SU-DHL-6 (cell line): ENCODE results near the gene TOX2.

Source experiments
- H2AFZ ChIP-seq: fragments of 200-600 bp; sonication (generic); 2 replicates; pipeline ENCODE4 v1.6.1; 2014; ENCODE audit warnings: low read depth, mild to moderate bottlenecking, moderate library complexity, mixed read lengths, antibody characterized with exemption, low read length; ENCODE audit not compliant: severe bottlenecking
- H3F3A ChIP-seq: fragments of 200-600 bp; shearing (Covaris generic); 2 replicates; pipeline ENCODE4 v1.6.0; 2016; ENCODE audit warnings: antibody characterized with exemption, mild to moderate bottlenecking; ENCODE audit not compliant: insufficient read depth
- H3K27ac ChIP-seq: fragments of 200-600 bp; sonication (generic); 2 replicates; pipeline ENCODE4 v1.5.1; 2016; ENCODE audit warnings: low read depth, mild to moderate bottlenecking, low read length, moderate library complexity, mixed read lengths
- H3K27me3 ChIP-seq: fragments of 200-600 bp; sonication (generic), shearing (Covaris generic); 2 replicates; pipeline ENCODE4 v1.6.0; 2014; ENCODE audit warnings: mild to moderate bottlenecking, low read length
- H3K36me3 ChIP-seq: fragments of 200-600 bp; sonication (generic); 2 replicates; pipeline ENCODE4 v1.6.1; 2014; ENCODE audit warnings: mild to moderate bottlenecking, low read length, mixed read lengths
- H3K4me2 ChIP-seq: fragments of 300-600, 200-600 bp; shearing (Covaris generic), sonication (generic); 2 replicates; pipeline ENCODE4 v1.6.0; 2014; ENCODE audit warnings: low read length, low read depth, mild to moderate bottlenecking; ENCODE audit not compliant: poor library complexity, severe bottlenecking
- H3K4me3 ChIP-seq: fragments of 200-600 bp; sonication (generic); 2 replicates; pipeline ENCODE4 v1.5.1; 2014; ENCODE audit warnings: antibody characterized with exemption, low read length, mild to moderate bottlenecking, mixed read lengths; ENCODE audit not compliant: insufficient read depth, poor library complexity, severe bottlenecking
- H3K79me2 ChIP-seq: fragments of 200-600 bp; sonication (generic); 2 replicates; pipeline ENCODE4 v1.6.1; 2014; ENCODE audit warnings: mild to moderate bottlenecking, low read length, moderate library complexity; ENCODE audit not compliant: insufficient read depth
- H3K9ac ChIP-seq: fragments of 200-600 bp; sonication (generic); 2 replicates; pipeline ENCODE4 v1.7.0; 2014; ENCODE audit warnings: mild to moderate bottlenecking, low read length
- H3K9me2 ChIP-seq: fragments of 200-600 bp; sonication (generic); replicated peaks from 2 replicates; pipeline ENCODE4 v1.6.1; 2014; ENCODE audit warnings: low read length; ENCODE audit not compliant: insufficient read depth
- H3K9me3 ChIP-seq: fragments of 200-600 bp; sonication (generic); 2 replicates; pipeline ENCODE4 v1.6.1; 2014; ENCODE audit warnings: low read length, mixed read lengths; ENCODE audit not compliant: insufficient read depth
- H4K20me1 ChIP-seq: fragments of 200-600 bp; sonication (generic); 2 replicates; pipeline ENCODE4 v1.6.1; 2014; ENCODE audit warnings: low read depth, mild to moderate bottlenecking, antibody characterized with exemption, low read length, moderate library complexity, mixed read lengths
- CTCF ChIP-seq: fragments of 200-600 bp; sonication (generic); IDR thresholded peaks from one replicate; pipeline ENCODE4 v1.5.1; 2017; ENCODE audit warnings: antibody characterized with exemption, mild to moderate bottlenecking, low read length, moderate library complexity; ENCODE audit not compliant: insufficient read depth, poor library complexity, severe bottlenecking
- EZH2phosphoT487 ChIP-seq: fragments of 200-600 bp; sonication (generic), shearing (Covaris generic); conservative IDR thresholded peaks from 2 replicates; pipeline ENCODE4 v1.6.1; 2018; ENCODE audit warnings: mild to moderate bottlenecking, antibody characterized with exemption, low read length, moderate library complexity, mixed read lengths

Gene TOX2

DNA sequence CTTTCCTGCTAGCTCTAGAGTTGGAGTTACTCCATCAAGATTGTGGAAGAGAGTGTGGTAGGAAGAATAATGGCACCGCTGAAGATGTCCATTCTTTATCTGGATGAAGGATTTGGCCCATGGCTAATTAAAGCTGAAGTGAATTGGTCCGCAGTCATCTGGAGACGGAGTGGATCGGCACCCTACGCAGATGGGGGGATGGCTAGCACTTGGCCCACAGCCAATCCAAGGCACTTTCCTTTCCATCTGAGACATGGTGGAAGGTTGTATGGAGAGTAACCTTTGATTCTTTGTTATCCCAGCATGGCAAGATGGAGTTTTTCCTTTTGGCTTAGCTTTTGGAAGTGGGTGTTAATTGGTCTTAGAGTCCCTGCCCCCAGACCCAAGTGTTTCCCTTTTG lies 184.0 kb downstream of the TOX2 start:
- Histone ChIP-seq H3F3A (no peaks in the 10 kb centered on the region), H3K4me3 (no peak overlapping the region), H3K9ac (no peak overlapping the region), H4K20me1 (no peaks in the 10 kb centered on the region), H2AFZ (no peak overlapping the region), H3K9me2 (no peaks in the 10 kb centered on the region), H3K27me3 (no peaks in the 10 kb centered on the region), H3K79me2 (no peaks in the 10 kb centered on the region), H3K4me2 (no peak overlapping the region), H3K27ac (no peak overlapping the region), H3K9me3 (no peaks in the 10 kb centered on the region), H3K36me3 (no peaks in the 10 kb centered on the region)
- no peak for TF ChIP-seq EZH2phosphoT487
- no peak for TF ChIP-seq CTCF

- no peak overlapping the region for H3K4me2 ChIP-seq
- no peaks in the 10 kb centered on the region for H3K9me3 ChIP-seq
- H3K27me3 ChIP-seq, result no peaks in the 10 kb centered on the region
- H3K9me2 ChIP-seq, result no peaks in the 10 kb centered on the region
- H3K4me3 ChIP-seq, result no peak overlapping the region
- H4K20me1 ChIP-seq, result no peaks in the 10 kb centered on the region
- H3K79me2 ChIP-seq, result no peaks in the 10 kb centered on the region
- no peaks in the 10 kb centered on the region for H3K36me3 ChIP-seq
- no peaks in the 10 kb centered on the region for H3F3A ChIP-seq
- TF ChIP-seq CTCF (no peak), EZH2phosphoT487 (no peak)
- H3K27ac ChIP-seq, result no peak overlapping the region
- H3K9ac ChIP-seq, result no peak overlapping the region
- H2AFZ ChIP-seq, result no peak overlapping the region
Measured at GRCh38 chr20:44099832-44100231, 185.2 kb downstream of the TOX2 start.

DNA sequence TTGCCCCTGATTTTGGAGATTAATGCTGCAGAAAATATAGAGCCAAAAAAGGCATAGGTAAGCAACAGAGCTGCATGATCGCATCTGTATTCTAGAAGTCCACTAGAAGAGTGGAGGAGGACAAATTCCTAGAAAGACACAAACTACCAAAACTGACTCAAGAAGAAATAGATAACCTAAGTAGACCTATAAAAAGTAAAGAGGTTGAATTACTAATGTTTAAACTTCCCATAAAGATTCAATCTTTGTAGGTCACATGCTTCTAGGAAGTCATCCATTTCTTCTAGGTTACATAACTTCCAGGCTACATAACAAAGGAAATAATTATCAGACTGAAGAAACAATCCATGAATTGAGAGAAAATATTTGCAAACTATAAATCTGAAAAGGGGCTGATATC lies 187.9 kb downstream of the TOX2 start:
- H3K27me3 ChIP-seq, result no peaks in the 10 kb centered on the region
- no peaks in the 10 kb centered on the region for H3K36me3 ChIP-seq
- H3K27ac ChIP-seq, result no peak overlapping the region
- H3K9ac ChIP-seq, result no peak overlapping the region
- H3K79me2 ChIP-seq, result no peaks in the 10 kb centered on the region
- no peaks in the 10 kb centered on the region for H4K20me1 ChIP-seq
- H3K4me3 ChIP-seq, result no peak overlapping the region
- H3K4me2 ChIP-seq, result no peak overlapping the region
- no peaks in the 10 kb centered on the region for H3K9me3 ChIP-seq
- H2AFZ ChIP-seq, result no peak overlapping the region
- H3F3A ChIP-seq, result no peaks in the 10 kb centered on the region
- TF ChIP-seq EZH2phosphoT487, result no peak
- no peak for TF ChIP-seq CTCF
- H3K9me2 ChIP-seq, result no peaks in the 10 kb centered on the region
